OCI-LY1 (cell line): ENCODE measurements around the gene ANK3.
A peak's percentile ranks its signal among the peaks of the same experiment; 100 is the strongest.

Experiments used
- H2AFZ ChIP-seq: fragments of 200-600 bp; sonication (generic), shearing (Covaris generic); 2 replicates; pipeline ENCODE4 v1.6.0; 2014; ENCODE audit warnings: antibody characterized with exemption, mild to moderate bottlenecking, low read length
- H3F3A ChIP-seq: fragments of 200-600 bp; sonication (generic), shearing (Covaris generic); 2 replicates; pipeline ENCODE4 v1.6.0; 2014; ENCODE audit warnings: mild to moderate bottlenecking, antibody characterized with exemption, low read length, moderate library complexity; ENCODE audit not compliant: insufficient read depth
- H3K27ac ChIP-seq: fragments of 200-600 bp; sonication (generic); 2 replicates; pipeline ENCODE4 v1.5.1; 2014; ENCODE audit warnings: low read length, mixed run types, mild to moderate bottlenecking, low read depth; ENCODE audit not compliant: poor library complexity, severe bottlenecking
- H3K27me3 ChIP-seq: fragments of 200-600 bp; sonication (generic); 2 replicates; pipeline ENCODE4 v1.6.0; 2014; ENCODE audit warnings: antibody characterized with exemption, mild to moderate bottlenecking, low read length, moderate library complexity; ENCODE audit not compliant: insufficient read depth
- H3K36me3 ChIP-seq: fragments of 200-600 bp; sonication (generic); 2 replicates; pipeline ENCODE4 v1.6.1; 2014; ENCODE audit warnings: mild to moderate bottlenecking, antibody characterized with exemption, low read length, moderate library complexity, mixed read lengths; ENCODE audit not compliant: insufficient read depth
- H3K4me1 ChIP-seq: fragments of 200-600 bp; sonication (generic); 2 replicates; pipeline ENCODE4 v1.5.1; 2014; ENCODE audit warnings: mild to moderate bottlenecking, low read length, moderate library complexity; ENCODE audit not compliant: insufficient read depth, severe bottlenecking
- H3K4me2 ChIP-seq: fragments of 200-600 bp; sonication (generic), shearing (Covaris generic); 2 replicates; pipeline ENCODE4 v1.6.1; 2014; ENCODE audit warnings: low read length
- H3K4me3 ChIP-seq: fragments of 200-600 bp; sonication (generic); 2 replicates; pipeline ENCODE4 v1.5.1; 2014; ENCODE audit warnings: low read length, low read depth, mild to moderate bottlenecking, mixed read lengths; ENCODE audit not compliant: poor library complexity, severe bottlenecking
- H3K79me2 ChIP-seq: fragments of 200-600 bp; shearing (Covaris generic); 2 replicates; pipeline ENCODE4 v1.6.1; 2016; ENCODE audit warnings: mixed run types, low read length, mixed read lengths; ENCODE audit not compliant: insufficient read depth
- H3K9ac ChIP-seq: fragments of 200-600 bp; sonication (generic), shearing (Covaris generic); 2 replicates; pipeline ENCODE4 v1.6.1; 2014; ENCODE audit warnings: mild to moderate bottlenecking, low read length, mixed read lengths
- H3K9me2 ChIP-seq: fragments of 200-600 bp; sonication (generic), shearing (Covaris generic); 2 replicates; pipeline ENCODE4 v1.6.1; 2014; ENCODE audit warnings: low read depth, mild to moderate bottlenecking, low read length, mixed read lengths
- H3K9me3 ChIP-seq: fragments of 200-600 bp; shearing (Covaris generic); 2 replicates; pipeline ENCODE4 v1.6.1; 2014; ENCODE audit warnings: low read length, mixed read lengths
- H4K20me1 ChIP-seq: fragments of 200-600 bp; sonication (generic), shearing (Covaris generic); 2 replicates; pipeline ENCODE4 v1.6.0; 2016; ENCODE audit warnings: mild to moderate bottlenecking, low read length; ENCODE audit not compliant: insufficient read depth
- CTCF ChIP-seq: fragments of 200-600 bp; sonication (generic), shearing (Covaris generic); IDR thresholded peaks from 2 replicates; pipeline ENCODE4 v1.5.1; 2017; ENCODE audit warnings: mild to moderate bottlenecking, antibody characterized with exemption, low read length, moderate library complexity, mixed read lengths
- EZH2 ChIP-seq: fragments of 200-600 bp; sonication (generic), shearing (Covaris generic); IDR thresholded peaks from 2 replicates; pipeline ENCODE4 v1.8.0; 2017; ENCODE audit warnings: borderline replicate concordance, mixed run types, mild to moderate bottlenecking, antibody characterized with exemption, low read length, moderate library complexity, mixed read lengths

ANK3 gene

GRCh38 chr10:60130130-60130579, 259.5 kb downstream of the ANK3 start:
- H3K4me2 ChIP-seq = no peak overlapping the region; the same call in 1 of the 2 replicates
- H3K9me2 ChIP-seq = no peaks in the 10 kb centered on the region
- H3K36me3 ChIP-seq = peaks cover 10% of the 10 kb centered on the region; the same call in 1 of the 2 replicates
- no peaks in the 10 kb centered on the region for H4K20me1 ChIP-seq
- no peak overlapping the region for H3K9ac ChIP-seq
- peak overlapping the region; percentile 29 for H3K27ac ChIP-seq
- peaks cover 18% of the 10 kb centered on the region for H3K4me1 ChIP-seq
- no peaks in the 10 kb centered on the region for H3K9me3 ChIP-seq
- no peaks in the 10 kb centered on the region for H3K79me2 ChIP-seq
- no peak overlapping the region for H3K4me3 ChIP-seq
- no peak for TF ChIP-seq EZH2
- TF ChIP-seq CTCF = no peak
- no peak overlapping the region for H2AFZ ChIP-seq
- no peaks in the 10 kb centered on the region for H3F3A ChIP-seq
- H3K27me3 ChIP-seq = no peaks in the 10 kb centered on the region

GRCh38 chr10:60125895-60126294, 263.8 kb downstream of the ANK3 start:
- H3K79me2 ChIP-seq = no peaks in the 10 kb centered on the region
- H3K9me2 ChIP-seq = no peaks in the 10 kb centered on the region
- H3F3A ChIP-seq = no peaks in the 10 kb centered on the region
- no peaks in the 10 kb centered on the region for H4K20me1 ChIP-seq
- H3K4me3 ChIP-seq = no peak overlapping the region
- no peak overlapping the region for H3K9ac ChIP-seq
- H2AFZ ChIP-seq = no peak overlapping the region
- TF ChIP-seq CTCF = no peak
- TF ChIP-seq EZH2 = no peak
- no peaks in the 10 kb centered on the region for H3K9me3 ChIP-seq
- H3K4me1 ChIP-seq = peaks cover 12% of the 10 kb centered on the region
- H3K4me2 ChIP-seq = no peak overlapping the region
- H3K27me3 ChIP-seq = no peaks in the 10 kb centered on the region
- no peaks in the 10 kb centered on the region for H3K36me3 ChIP-seq
- H3K27ac ChIP-seq = no peak overlapping the region

GRCh38 chr10:60124536-60124935, 265.1 kb downstream of the ANK3 start:
- H4K20me1 ChIP-seq = no peaks in the 10 kb centered on the region
- no peak overlapping the region for H3K27ac ChIP-seq
- H3K36me3 ChIP-seq = no peaks in the 10 kb centered on the region
- no peaks in the 10 kb centered on the region for H3K9me2 ChIP-seq
- no peak overlapping the region for H2AFZ ChIP-seq
- H3K9ac ChIP-seq = no peak overlapping the region
- H3K79me2 ChIP-seq = no peaks in the 10 kb centered on the region
- no peaks in the 10 kb centered on the region for H3K4me1 ChIP-seq
- H3K27me3 ChIP-seq = no peaks in the 10 kb centered on the region
- H3K4me3 ChIP-seq = no peak overlapping the region
- H3K9me3 ChIP-seq = no peaks in the 10 kb centered on the region
- TF ChIP-seq CTCF (no peak), EZH2 (no peak)
- no peak overlapping the region for H3K4me2 ChIP-seq
- no peaks in the 10 kb centered on the region for H3F3A ChIP-seq
